ENCODE data around the gene DNPEP. TPM values are rescaled to one million over a fixed set of nuclear protein-coding genes. Genes with fewer than 3 reads are reported as not detected.
A peak's percentile ranks its signal among the peaks of the same experiment; 100 is the strongest.

Gene DNPEP
- total and polyA plus RNA-seq, 2 of the 4 experiments (the other 2 are of a cell fraction), result 74.2 to 89.4 TPM

GRCh38 chr2:219358170-219359075 lies 29.3 kb downstream of the DNPEP start:
- Histone ChIP-seq H3K9me3 (ENCODE audit: control insufficient read depth, insufficient read depth, low read length) (no peaks in the 10 kb centered on the region), H3K9ac (ENCODE audit: low read depth, low read length) (no peak overlapping the region), H3K4me2 (ENCODE audit: low read depth, low read length) (peak overlapping the region; percentile 72), H4K91ac (ENCODE audit: insufficient read depth, low read depth, low read length) (no peak overlapping the region), H3K27me3 (ENCODE audit: control insufficient read depth, insufficient read depth, low read length) (peaks cover 54% of the 10 kb centered on the region), H2BK5ac (ENCODE audit: low read depth, low read length, poor library complexity, severe bottlenecking) (no peak overlapping the region), H3K4me3 (ENCODE audit: insufficient read depth, low read depth, low read length) (peak overlapping the region; percentile 18; the same call in 1 of the 2 replicates), H3K4me1 (ENCODE audit: control insufficient read depth, insufficient read depth, low read length) (peaks cover 6% of the 10 kb centered on the region), H4K20me1 (ENCODE audit: insufficient read depth, low read length) (peaks cover 4% of the 10 kb centered on the region; the same call in 1 of the 2 replicates), H3K79me1 (ENCODE audit: low read depth in 1 of 2, low read length in 2 of 2) (no peaks in the 10 kb centered on the region), H3K4ac (ENCODE audit: low read depth, low read length) (no peak overlapping the region), H3K36me3 (ENCODE audit: control insufficient read depth, insufficient read depth, low read length) (no peaks in the 10 kb centered on the region), H2AK9ac (replicated peaks; ENCODE audit: low read depth, low read length, poor library complexity) (peak overlapping the region; percentile 84), H2AFZ (replicated peaks; ENCODE audit: low read length, poor library complexity) (peak overlapping the region; percentile 58), H3K14ac (replicated peaks; ENCODE audit: low read depth, low read length) (no peak overlapping the region), H2BK15ac (ENCODE audit: low read depth, low read length) (no peak overlapping the region), H3K23ac (ENCODE audit: low read depth, low read length) (no peak overlapping the region; the same call in 1 of the 2 replicates), H3K18ac (ENCODE audit: low read depth, low read length) (no peak overlapping the region), H2AK5ac (ENCODE audit: low read depth, low read length) (no peak overlapping the region), H3K56ac (ENCODE audit: extremely low read depth, insufficient read depth, low read length) (no peak overlapping the region), H4K5ac (ENCODE audit: low read depth, low read length) (no peak overlapping the region), H2BK20ac (ENCODE audit: low read depth, low read length) (no peak overlapping the region), H3K9me1 (ENCODE audit: insufficient read depth, low read length) (peaks cover 4% of the 10 kb centered on the region), H4K8ac (ENCODE audit: low read depth in 2 of 2, low read length in 2 of 2) (no peak overlapping the region), H3K27ac (ENCODE audit: insufficient read depth, low read length) (no peak overlapping the region), H2BK120ac (ENCODE audit: low read depth, low read length) (no peak overlapping the region)
- ChIA-PET POLR2A (ENCODE audit: unreplicated experiment) (no interaction called here), CTCF (no interaction called here)
- TF ChIP-seq CHD1 (IDR thresholded peaks at IDR 0.05; ENCODE audit: low read depth, low read length) (no peak), RFX5 (IDR thresholded peaks at IDR 0.05; ENCODE audit: low read depth, low read length) (no peak), MAZ (IDR thresholded peaks at IDR 0.05; ENCODE audit: borderline replicate concordance, low read depth, low read length) (no peak), MAFK (IDR thresholded peaks at IDR 0.05; ENCODE audit: low read depth, low read length) (no peak), SMC3 (IDR thresholded peaks at IDR 0.05; ENCODE audit: low read depth, low read length) (no peak), BHLHE40 (IDR thresholded peaks at IDR 0.05; ENCODE audit: low read depth, low read length) (no peak), RAD21 (IDR thresholded peaks at IDR 0.05; ENCODE audit: low read length) (no peak), POLR2A (IDR thresholded peaks at IDR 0.05; ENCODE audit: low read depth, low read length) (no peak), CEBPB (IDR thresholded peaks at IDR 0.05; ENCODE audit: low read depth, low read length) (no peak), NFE2L2 (IDR thresholded peaks at IDR 0.05; ENCODE audit: low read depth, low read length) (no peak)
- WGBS, 2 experiments (ENCODE audit: extremely low coverage in 2 of 2, insufficient read length in 1 of 2), result 9% methylated on average over 14 of the region's 66 CpGs; no CpG with 5 or more reads in 1 of the 2 experiments
- in situ Hi-C loops (cut with MboI; ENCODE audit: low sequenced_read_pairs) (no loop called here), dilution Hi-C loops (cut with HindIII; ENCODE audit: low sequenced_read_pairs, unreplicated experiment) (no loop called here), intact Hi-C loops (cut with micrococcal nuclease) (no loop called here)
- DNase-seq (no peak), ATAC-seq (ENCODE audit: low read depth) (no peak)
- no TSS peak for BruUV-seq (replicated peaks)

Measured in IMR-90 (cell line).